Erythroblast (primary cell): ENCODE data around the gene XKRX.

ENCODE experiments used
- DNase-seq, 2 experiments: peaks; one replicate each; lab custom pipeline; 2025; lab: John Stamatoyannopoulos, UW
- GATA1 ChIP-seq: IDR thresholded peaks from 2 replicates; pipeline ENCODE4 v1.6.1; 2011; ENCODE audit warnings: low read depth, mild to moderate bottlenecking, control low read depth, low read length, moderate library complexity
- POLR2A ChIP-seq: IDR thresholded peaks from 2 replicates; pipeline ENCODE4 v1.6.1; 2011; ENCODE audit warnings: mild to moderate bottlenecking, low read length

The XKRX gene

GRCh38 chrX:100928660-100929613, at the start of gene XKRX:
Gene XKRX, minus strand, starts transcription at chrX:100928917. Its CDS starts 613 bp downstream, at chrX:100928304.
- DNase-seq = no peak
- no peak for TF ChIP-seq GATA1

GRCh38 chrX:100976211-100976610, 47.5 kb upstream of the XKRX start:
- DNase-seq = no peak
- no peak for TF ChIP-seq POLR2A
- TF ChIP-seq GATA1 = no peak

- DNase-seq = no peak
- no peak for TF ChIP-seq POLR2A
- no peak for TF ChIP-seq GATA1
Observed at GRCh38 chrX:100975212-100975611, 46.5 kb upstream of the XKRX start.

- no peak for TF ChIP-seq POLR2A
- no peak for TF ChIP-seq GATA1
- no peak for DNase-seq
Observed at GRCh38 chrX:100973411-100973810, 44.7 kb upstream of the XKRX start.

- peak; percentile 1 to 43 for DNase-seq
- TF ChIP-seq GATA1 (no peak), POLR2A (no peak)
Observed at GRCh38 chrX:100969936-100970335, 41.2 kb upstream of the XKRX start.

- peak in 1 of 2 experiments; percentile 5 for DNase-seq
Observed at GRCh38 chrX:100969408-100969807, 40.7 kb upstream of the XKRX start, which contains the start of gene ARL13A. Gene ARL13A, plus strand, starts transcription at chrX:100969708. Its CDS starts 3,982 bp downstream, at chrX:100973690.

GRCh38 chrX:100964362-100964761, 35.6 kb upstream of the XKRX start:
- no peak for TF ChIP-seq GATA1
- TF ChIP-seq POLR2A = no peak
- DNase-seq = no peak

More at GRCh38 chrX:100969408-100969807, 40.7 kb upstream of the XKRX start, which contains the start of gene ARL13A:
- TF ChIP-seq POLR2A (no peak), GATA1 (no peak)

GRCh38 chrX:100962811-100963210, 34.1 kb upstream of the XKRX start:
- no peak for DNase-seq
- TF ChIP-seq GATA1 (no peak), POLR2A (no peak)

GRCh38 chrX:100948557-100948956, 19.8 kb upstream of the XKRX start:
- TF ChIP-seq POLR2A = no peak
- no peak for TF ChIP-seq GATA1
- DNase-seq = no peak

GRCh38 chrX:100946299-100946927, 17.7 kb upstream of the XKRX start:
- DNase-seq = no peak
- no peak for TF ChIP-seq GATA1
- TF ChIP-seq POLR2A = no peak

- no peak for DNase-seq
- TF ChIP-seq GATA1 (no peak), POLR2A (no peak)
Observed at GRCh38 chrX:100944601-100945000, 15.9 kb upstream of the XKRX start.

- TF ChIP-seq GATA1 (no peak), POLR2A (no peak)
- no peak for DNase-seq
Observed at GRCh38 chrX:100939333-100939732, 10.6 kb upstream of the XKRX start.

- TF ChIP-seq GATA1 = no peak
- TF ChIP-seq POLR2A = no peak
- no peak for DNase-seq
Observed at GRCh38 chrX:100935767-100936166, 7.0 kb upstream of the XKRX start.

GRCh38 chrX:100931925-100932285, 3.2 kb upstream of the XKRX start:
- TF ChIP-seq POLR2A (no peak), GATA1 (no peak)
- DNase-seq = no peak
